IPS DF 19.7 (cell line): Measurements from ENCODE around the gene LMTK2.

ENCODE experiments used
- DNase-seq: peaks from one replicate; pipeline ENCODE4 v3.0.0-alpha.2; 2013; ENCODE audit warnings: low read depth, low spot score

LMTK2 gene

GRCh38 chr7:98106647-98107312, at the start of gene LMTK2:
LMTK2 (plus strand) TSS chr7:98106862; CDS start chr7:98107178, 316 bp downstream.
- no peak for DNase-seq

- no peak for DNase-seq
These were observed 49.5 kb upstream of the LMTK2 start for GRCh38 chr7:98057157-98057556.

GRCh38 chr7:98058186-98058585, 48.5 kb upstream of the LMTK2 start:
- DNase-seq = no peak

GRCh38 chr7:98064233-98064632, 42.4 kb upstream of the LMTK2 start:
- no peak for DNase-seq

- DNase-seq = no peak
These were observed 40.5 kb upstream of the LMTK2 start for GRCh38 chr7:98066208-98066607.

GRCh38 chr7:98066934-98067507, 39.6 kb upstream of the LMTK2 start:
- DNase-seq = no peak

GRCh38 chr7:98073047-98073446, 33.6 kb upstream of the LMTK2 start:
- DNase-seq = no peak

GRCh38 chr7:98075801-98076200, 30.9 kb upstream of the LMTK2 start:
- DNase-seq = no peak

- no peak for DNase-seq
These were observed 28.9 kb upstream of the LMTK2 start for GRCh38 chr7:98077762-98078161.

- no peak for DNase-seq
These were observed 28.3 kb upstream of the LMTK2 start for GRCh38 chr7:98078197-98078870.

- DNase-seq = no peak
These were observed 26.6 kb upstream of the LMTK2 start for GRCh38 chr7:98079891-98080648.

- DNase-seq = no peak
These were observed 25.3 kb upstream of the LMTK2 start for GRCh38 chr7:98081319-98081718.

- no peak for DNase-seq
These were observed 22.0 kb upstream of the LMTK2 start for GRCh38 chr7:98084631-98085030.

GRCh38 chr7:98085674-98086073, 21.0 kb upstream of the LMTK2 start:
- DNase-seq = no peak

GRCh38 chr7:98086281-98086718, 20.4 kb upstream of the LMTK2 start:
- no peak for DNase-seq

- no peak for DNase-seq
These were observed 18.6 kb upstream of the LMTK2 start for GRCh38 chr7:98088109-98088508.

- DNase-seq = no peak
These were observed 16.5 kb upstream of the LMTK2 start for GRCh38 chr7:98090116-98090515.

- no peak for DNase-seq
These were observed 15.6 kb upstream of the LMTK2 start for GRCh38 chr7:98091061-98091460.

GRCh38 chr7:98091523-98091922, 15.1 kb upstream of the LMTK2 start:
- DNase-seq = no peak

- no peak for DNase-seq
These were observed 9.5 kb upstream of the LMTK2 start for GRCh38 chr7:98097042-98097645.

- no peak for DNase-seq
These were observed 6.6 kb upstream of the LMTK2 start for GRCh38 chr7:98100088-98100487.

GRCh38 chr7:98102170-98102569, 4.5 kb upstream of the LMTK2 start:
- DNase-seq = no peak
